ENCODE data around the gene ID1.
"Not testable (repeated sequence)": the region's sequence is repeated elsewhere in the genome, so short reads cannot be mapped to it uniquely, and the experiment has no call there.

The ID1 gene

GRCh38 chr20:31638816-31639215 lies 33.7 kb downstream of the ID1 start:
- no peak for DNase-seq

- DNase-seq = no peak
Observed at GRCh38 chr20:31640259-31640658, 35.2 kb downstream of the ID1 start.

- DNase-seq = no peak
Observed at GRCh38 chr20:31641391-31641790, 36.3 kb downstream of the ID1 start.

- DNase-seq = no peak
Observed at GRCh38 chr20:31642837-31643236, 37.7 kb downstream of the ID1 start.

GRCh38 chr20:31643522-31643921 lies 38.4 kb downstream of the ID1 start:
- no peak for DNase-seq

GRCh38 chr20:31644701-31645100 lies 39.6 kb downstream of the ID1 start:
- DNase-seq = no peak

- DNase-seq = not testable (repeated sequence)
Observed at GRCh38 chr20:31648104-31648503, 43.0 kb downstream of the ID1 start.

- DNase-seq = no peak
Observed at GRCh38 chr20:31652917-31653396, 47.9 kb downstream of the ID1 start.

GRCh38 chr20:31653561-31653960 lies 48.5 kb downstream of the ID1 start:
- no peak for DNase-seq

GRCh38 chr20:31654534-31654933 lies 49.4 kb downstream of the ID1 start:
- DNase-seq = no peak

Measured in stimulated activated CD4-positive, alpha-beta T cell treated with anti-CD3 and anti-CD28 coated beads, Interleukin-2, amount 100 ng/mL, for 48 hours (primary cell).